H9 (cell line): ENCODE measurements around the gene HECTD2. TPM values are rescaled to one million over a fixed set of nuclear protein-coding genes. Genes with fewer than 3 reads are reported as not detected.
"Not testable (repeated sequence)": the region's sequence is repeated elsewhere in the genome, so short reads cannot be mapped to it uniquely, and the experiment has no call there.

Experiments used
- DNase-seq: peaks from one replicate; pipeline ENCODE4 v3.0.0-alpha.2; 2017
- H2AFZ ChIP-seq: one replicate; pipeline ENCODE4 v1.6.1; 2013; ENCODE audit warnings: mild to moderate bottlenecking, low read length, control low read depth, moderate library complexity
- H2AK5ac ChIP-seq: 2 replicates; pipeline ENCODE4 v1.6.1; 2013; ENCODE audit warnings: low read length, control low read depth, mixed read lengths; ENCODE audit not compliant: insufficient read length
- H2BK120ac ChIP-seq: one replicate; pipeline ENCODE4 v1.6.1; 2013; ENCODE audit warnings: low read depth, mild to moderate bottlenecking, low read length, control low read depth, inconsistent platforms; ENCODE audit not compliant: poor library complexity, severe bottlenecking
- H2BK12ac ChIP-seq: 2 replicates; pipeline ENCODE4 v1.6.1; 2013; ENCODE audit warnings: low read length, control low read depth, mixed read lengths, low read depth; ENCODE audit not compliant: insufficient read length
- H2BK15ac ChIP-seq: 2 replicates; pipeline ENCODE4 v1.6.1; 2013; ENCODE audit warnings: low read depth, low read length, control low read depth
- H2BK20ac ChIP-seq: one replicate; pipeline ENCODE4 v1.6.1; 2013; ENCODE audit warnings: low read depth, mild to moderate bottlenecking, low read length, control low read depth, inconsistent platforms; ENCODE audit not compliant: poor library complexity, severe bottlenecking
- H2BK5ac ChIP-seq: 2 replicates; pipeline ENCODE4 v1.6.1; 2013; ENCODE audit warnings: low read length, control low read depth, mixed read lengths; ENCODE audit not compliant: insufficient read length
- H3K14ac ChIP-seq: 2 replicates; pipeline ENCODE4 v1.6.1; 2013; ENCODE audit warnings: low read length, control low read depth; ENCODE audit not compliant: insufficient read depth
- H3K18ac ChIP-seq: 2 replicates; pipeline ENCODE4 v1.6.1; 2013; ENCODE audit warnings: low read depth, mild to moderate bottlenecking, mixed read lengths, low read length, control low read depth; ENCODE audit not compliant: insufficient read length
- H3K23ac ChIP-seq: 2 replicates; pipeline ENCODE4 v1.6.1; 2013; ENCODE audit warnings: low read length, control low read depth, mixed read lengths, low read depth; ENCODE audit not compliant: insufficient read length
- H3K23me2 ChIP-seq: 2 replicates; pipeline ENCODE4 v1.6.1; 2013; ENCODE audit warnings: low read depth, mild to moderate bottlenecking, mixed read lengths, low read length, control low read depth; ENCODE audit not compliant: insufficient read length, poor library complexity, severe bottlenecking
- H3K27ac ChIP-seq: 2 replicates; pipeline ENCODE4 v1.5.1; 2013; ENCODE audit warnings: low read length, control low read depth, mixed read lengths, low read depth; ENCODE audit not compliant: insufficient read length
- H3K27me3 ChIP-seq: 2 replicates; pipeline ENCODE4 v1.6.1; 2013; ENCODE audit warnings: low read length, control low read depth, inconsistent platforms; ENCODE audit not compliant: insufficient read depth
- H3K4ac ChIP-seq: 2 replicates; pipeline ENCODE4 v1.6.1; 2013; ENCODE audit warnings: low read depth, mild to moderate bottlenecking, control low read depth, inconsistent platforms, low read length, moderate library complexity
- H3K4me1 ChIP-seq: 2 replicates; pipeline ENCODE4 v1.6.1; 2013; ENCODE audit warnings: low read length, control low read depth, inconsistent platforms; ENCODE audit not compliant: insufficient read depth
- H3K4me2 ChIP-seq: 2 replicates; pipeline ENCODE4 v1.6.1; 2013; ENCODE audit warnings: low read length, control low read depth, mixed read lengths; ENCODE audit not compliant: insufficient read length, insufficient read depth
- H3K56ac ChIP-seq: 2 replicates; pipeline ENCODE4 v1.6.1; 2013; ENCODE audit warnings: low read depth, mild to moderate bottlenecking, mixed read lengths, low read length, control low read depth; ENCODE audit not compliant: insufficient read length
- H3K79me1 ChIP-seq: 2 replicates; pipeline ENCODE4 v1.6.1; 2013; ENCODE audit warnings: low read depth, mild to moderate bottlenecking, moderate library complexity, low read length, control low read depth, inconsistent platforms; ENCODE audit not compliant: insufficient read depth, poor library complexity, severe bottlenecking
- H3K79me2 ChIP-seq: 2 replicates; pipeline ENCODE4 v1.6.1; 2013; ENCODE audit warnings: low read length, control low read depth, inconsistent platforms; ENCODE audit not compliant: insufficient read depth
- H3K9ac ChIP-seq: 2 replicates; pipeline ENCODE4 v1.6.1; 2013; ENCODE audit warnings: low read length, control low read depth, mixed read lengths; ENCODE audit not compliant: insufficient read length; ENCODE audit errors: extremely low read depth
- H3K9me3 ChIP-seq: one replicate; pipeline ENCODE4 v1.6.1; 2013; ENCODE audit warnings: low read depth, low read length, inconsistent platforms; ENCODE audit not compliant: control insufficient read depth
- H3T11ph ChIP-seq: one replicate; pipeline ENCODE4 v1.6.1; 2013; ENCODE audit warnings: mild to moderate bottlenecking, low read length, control low read depth, inconsistent platforms
- H4K20me1 ChIP-seq: one replicate; pipeline ENCODE4 v1.6.1; 2013; ENCODE audit not compliant: control insufficient read depth, insufficient read length, insufficient read depth
- H4K5ac ChIP-seq: 2 replicates; pipeline ENCODE4 v1.6.1; 2013; ENCODE audit warnings: low read depth, mild to moderate bottlenecking, mixed read lengths, low read length, control low read depth; ENCODE audit not compliant: insufficient read length
- H4K8ac ChIP-seq: replicated peaks from 2 replicates; pipeline ENCODE4 v1.6.1; 2013; ENCODE audit warnings: low read length, control low read depth, mixed read lengths, low read depth; ENCODE audit not compliant: insufficient read length
- H4K91ac ChIP-seq: 2 replicates; pipeline ENCODE4 v1.6.1; 2013; ENCODE audit warnings: low read depth, mild to moderate bottlenecking, moderate library complexity, mixed read lengths, low read length, control low read depth; ENCODE audit not compliant: insufficient read length
- H3K27ac Mint-ChIP-seq, 3 experiments: 2 replicates in 2 of 3; 3 replicates in 1 of 3; pipeline ENCODE4 v1.8.0; 2020 to 2021; ENCODE audit warnings: mixed read lengths in 3 of 3, mild to moderate bottlenecking in 1 of 3, moderate library complexity in 1 of 3
- H3K27me3 Mint-ChIP-seq: 2 replicates; pipeline ENCODE4 v1.8.0; 2021; ENCODE audit warnings: low read depth, mild to moderate bottlenecking, moderate library complexity, mixed read lengths
- H3K36me3 Mint-ChIP-seq, 3 experiments: 2 replicates in 2 of 3; 3 replicates in 1 of 3; pipeline ENCODE4 v1.8.0; 2020 to 2021; ENCODE audit warnings: low read depth in 3 of 3, mixed read lengths in 3 of 3; ENCODE audit not compliant: insufficient read depth in 1 of 3
- H3K4me1 Mint-ChIP-seq, 2 experiments: 2 replicates each; pipeline ENCODE4 v1.8.0; 2020; ENCODE audit warnings: mixed read lengths in 2 of 2
- H3K4me3 Mint-ChIP-seq, 2 experiments: 2 replicates in 1 of 2; 3 replicates in 1 of 2; pipeline ENCODE4 v1.8.0; 2020 to 2021; ENCODE audit warnings: mild to moderate bottlenecking in 2 of 2, mixed read lengths in 2 of 2, moderate library complexity in 1 of 2
- H3K9me3 Mint-ChIP-seq, 2 experiments: 2 replicates in 1 of 2; 3 replicates in 1 of 2; pipeline ENCODE4 v1.8.0; 2020; ENCODE audit warnings: mild to moderate bottlenecking in 2 of 2, mixed read lengths in 2 of 2, moderate library complexity in 1 of 2
- CTCF ChIP-seq: fragments of 200-600 bp; sonication (generic); conservative IDR thresholded peaks from 3 replicates; pipeline ENCODE4 v1.8.0; 2021; ENCODE audit warnings: antibody characterized with exemption, mild to moderate bottlenecking
- WGBS: extraction: QIAGEN DNeasy Blood & Tissue Kit; methylation state at CpG from one replicate; pipeline ENCODE4 v1.1.7; 2013; ENCODE audit warnings: missing lambda C conversion rate, low lambda C conversion rate, mixed read lengths; ENCODE audit not compliant: insufficient read length; ENCODE audit errors: extremely low coverage; 5-methylcytosine and 5-hydroxymethylcytosine counted together
- total RNA-seq: library from RNA; stranded (reverse); gene quantifications from 2 replicates; pipeline ENCODE4 v1.2.1, GENCODE V29; 2021

Gene HECTD2
- total RNA-seq, 1 experiment from 2014 or later: 13.4 TPM

- not testable (repeated sequence) for H3K4me1 Mint-ChIP-seq, H3K4ac ChIP-seq, H3K9me3 Mint-ChIP-seq, H3K27me3 Mint-ChIP-seq, H3K79me2 ChIP-seq, H2BK20ac ChIP-seq, H3K4me1 ChIP-seq, H3K79me1 ChIP-seq, H3K27me3 ChIP-seq, H3K36me3 Mint-ChIP-seq, H4K5ac ChIP-seq, H2BK15ac ChIP-seq, H3K4me3 Mint-ChIP-seq, H3K56ac ChIP-seq, H3K23me2 ChIP-seq, H2BK5ac ChIP-seq, H3K18ac ChIP-seq, H2BK12ac ChIP-seq, H3K23ac ChIP-seq, H3K14ac ChIP-seq, H4K8ac ChIP-seq, DNase-seq, H3K4me2 ChIP-seq, H4K20me1 ChIP-seq, H3K27ac Mint-ChIP-seq, H3K27ac ChIP-seq, H3K9ac ChIP-seq, H3K9me3 ChIP-seq, H2AK5ac ChIP-seq, H4K91ac ChIP-seq, H3T11ph ChIP-seq, H2AFZ ChIP-seq, H2BK120ac ChIP-seq
- no CpG with 5 or more reads among the region's 6 CpGs for whole genome bisulfite sequencing
- TF ChIP-seq CTCF: peak; percentile 51; the same call in 2 of the 3 replicates
Observed at GRCh38 chr10:91369978-91370589, 40.1 kb upstream of the HECTD2 start.
